HCT116 (cell line): ENCODE measurements around the gene UBE2E3. TPM values are rescaled to one million over a fixed set of nuclear protein-coding genes. Genes with fewer than 3 reads are reported as not detected.
A peak's percentile ranks its signal among the peaks of the same experiment; 100 is the strongest.

Experiments
- ATAC-seq: fragments of 200-7000 bp; cut with Tn5 transposase; 2 replicates; pipeline ENCODE4 v1.9.1; 2020; ENCODE audit warnings: mild to moderate bottlenecking, moderate library complexity
- BruUV-seq: library from RNA; stranded (reverse); fragments of 400-500 nt; replicated peaks from 2 replicates; lab custom pipeline; 2021; lab: Mats Ljungman, UMichigan
- CTCF ChIA-PET: fragments of 300-600 bp; sonication (Branson Sonifier 250); formaldehyde crosslinking; loops from one replicate; lab custom pipeline; 2021; ENCODE audit warnings: antibody characterized with exemption; lab: Charles Lee
- POLR2A ChIA-PET: fragments of 300-600, 350-600 bp; sonication (Branson Sonifier 250); formaldehyde crosslinking; loops from one replicate; lab custom pipeline; 2021; ENCODE audit warnings: antibody characterized with exemption; lab: Charles Lee
- RAD21 ChIA-PET, 2 experiments: fragments of 300-600 bp; sonication (Branson Sonifier 250); formaldehyde crosslinking; loops; one replicate each; lab custom pipeline; 2023; ENCODE audit warnings: low total read pairs in 2 of 2; ENCODE audit not compliant: uncharacterized antibody in 2 of 2, unreplicated experiment in 2 of 2, low non-redundant PET in 1 of 2; lab: Charles Lee
- DNase-seq: peaks from one replicate; pipeline ENCODE4 v3.0.0-alpha.2; 2010; ENCODE audit warnings: low read depth, low spot score
- H2AFZ ChIP-seq: fragments of 200-600 bp; shearing (Covaris generic), sonication (generic); 2 replicates; pipeline ENCODE4 v1.6.1; 2017; ENCODE audit warnings: low read depth, mixed run types, mixed read lengths, antibody characterized with exemption, low read length; ENCODE audit not compliant: poor library complexity, severe bottlenecking
- H3K27ac ChIP-seq: 2 replicates; pipeline ENCODE4 v1.5.1; 2012; ENCODE audit warnings: low read depth, low read length
- H3K27me3 ChIP-seq: fragments of 200-600 bp; sonication (generic); 2 replicates; pipeline ENCODE4 v1.6.1; 2016; ENCODE audit warnings: mixed run types, low read length, mixed read lengths; ENCODE audit not compliant: insufficient read depth
- H3K36me3 ChIP-seq, 2 experiments: fragments of 200-500 bp in 1 of 2; fragments of 200-600 bp in 1 of 2; sonication (Bioruptor generic) in 1 of 2; sonication (generic) in 1 of 2; 2 replicates each; pipeline versions ENCODE4 v1.5.1 to v1.6.1; 2014 to 2016; ENCODE audit warnings: low read length in 2 of 2, inconsistent platforms in 1 of 2, mixed read lengths in 1 of 2, mixed run types in 1 of 2; ENCODE audit not compliant: insufficient read depth in 2 of 2, control insufficient read depth in 1 of 2
- H3K4me1 ChIP-seq, 2 experiments: fragments of 200-600 bp in 1 of 2; sonication (generic) in 1 of 2; 2 replicates each; pipeline versions ENCODE4 v1.5.1 to v1.6.1; 2012 to 2017; ENCODE audit warnings: low read length in 2 of 2, inconsistent platforms in 1 of 2, mild to moderate bottlenecking in 1 of 2, mixed read lengths in 1 of 2, mixed run types in 1 of 2, moderate library complexity in 1 of 2; ENCODE audit not compliant: insufficient read depth in 2 of 2, control insufficient read depth in 1 of 2
- H3K4me2 ChIP-seq: fragments of 200-600 bp; sonication (generic); 2 replicates; pipeline ENCODE4 v1.6.1; 2017; ENCODE audit warnings: mixed run types, low read length, mixed read lengths
- H3K4me3 ChIP-seq, 2 experiments: fragments of 200-600 bp in 1 of 2; sonication (generic) in 1 of 2; replicated peaks in 1 of 2; 2 replicates each; pipeline ENCODE4 v1.5.1; 2011 to 2016; ENCODE audit warnings: low read length in 2 of 2, control low read depth in 1 of 2, low read depth in 1 of 2, mild to moderate bottlenecking in 1 of 2, mixed read lengths in 1 of 2, mixed run types in 1 of 2
- H3K79me2 ChIP-seq: fragments of 200-600 bp; sonication (generic); 2 replicates; pipeline ENCODE4 v1.6.1; 2017; ENCODE audit warnings: mild to moderate bottlenecking, mixed run types, low read length, moderate library complexity, mixed read lengths; ENCODE audit not compliant: insufficient read depth
- H3K9ac ChIP-seq: fragments of 200-600 bp; sonication (generic); 2 replicates; pipeline ENCODE4 v1.6.1; 2016; ENCODE audit warnings: low read length, mixed read lengths
- H3K9me2 ChIP-seq: fragments of 200-600 bp; sonication (generic), shearing (Covaris generic); 2 replicates; pipeline ENCODE4 v1.6.1; 2017; ENCODE audit warnings: mixed run types, mild to moderate bottlenecking, moderate library complexity; ENCODE audit not compliant: insufficient read depth
- H3K9me3 ChIP-seq, 2 experiments: fragments of 200-500 bp in 1 of 2; fragments of 200-600 bp in 1 of 2; sonication (Bioruptor generic) in 1 of 2; sonication (generic) in 1 of 2; 2 replicates each; pipeline ENCODE4 v1.6.1; 2014 to 2017; ENCODE audit warnings: low read length in 2 of 2, mixed read lengths in 2 of 2, inconsistent platforms in 1 of 2, low read depth in 1 of 2, mild to moderate bottlenecking in 1 of 2, mixed run types in 1 of 2, moderate library complexity in 1 of 2; ENCODE audit not compliant: control insufficient read depth in 1 of 2, insufficient read depth in 1 of 2
- H4K20me1 ChIP-seq: fragments of 200-600 bp; sonication (generic), shearing (Covaris generic); 2 replicates; pipeline ENCODE4 v1.6.1; 2017; ENCODE audit warnings: mixed run types, mild to moderate bottlenecking, moderate library complexity; ENCODE audit not compliant: insufficient read depth
- CBX3 ChIP-seq: IDR thresholded peaks from 2 replicates; pipeline ENCODE4 v1.6.1; 2012; ENCODE audit warnings: low read depth
- CEBPB ChIP-seq: IDR thresholded peaks from 2 replicates; pipeline ENCODE4 v1.6.1; 2012; ENCODE audit warnings: low read depth
- EGR1 ChIP-seq: IDR thresholded peaks from 2 replicates; pipeline ENCODE4 v1.6.1; 2012; ENCODE audit warnings: low read depth
- ELF1 ChIP-seq: IDR thresholded peaks from 2 replicates; pipeline ENCODE4 v1.6.1; 2012; ENCODE audit warnings: low read depth, borderline replicate concordance
- EZH2 ChIP-seq: fragments of 200-600 bp; sonication (generic); IDR thresholded peaks from 2 replicates; pipeline ENCODE4 v1.6.1; 2017; ENCODE audit warnings: antibody characterized with exemption, mixed run types
- EZH2phosphoT487 ChIP-seq: fragments of 200-600 bp; IDR thresholded peaks from 2 replicates; pipeline ENCODE4 v1.6.1; 2018; ENCODE audit warnings: antibody characterized with exemption, borderline replicate concordance
- FOSL1 ChIP-seq: IDR thresholded peaks from 2 replicates; pipeline ENCODE4 v1.6.1; 2012; ENCODE audit warnings: low read depth
- JUND ChIP-seq: IDR thresholded peaks from 2 replicates; pipeline ENCODE4 v1.6.1; 2012
- POLR2A ChIP-seq: IDR thresholded peaks from 2 replicates; pipeline ENCODE4 v1.7.0; 2011; ENCODE audit warnings: borderline replicate concordance; ENCODE audit not compliant: insufficient read depth, insufficient read length; ENCODE audit errors: extremely low read depth
- POLR2AphosphoS5 ChIP-seq: IDR thresholded peaks from 2 replicates; pipeline ENCODE4 v1.6.1; 2011; ENCODE audit warnings: mild to moderate bottlenecking, low read depth, low read length, moderate library complexity
- SIN3A ChIP-seq: IDR thresholded peaks from 2 replicates; pipeline ENCODE4 v1.6.1; 2012; ENCODE audit warnings: low read depth
- SP1 ChIP-seq: IDR thresholded peaks from 2 replicates; pipeline ENCODE4 v1.6.1; 2012; ENCODE audit warnings: low read depth
- SRF ChIP-seq: IDR thresholded peaks from 2 replicates; pipeline ENCODE4 v1.6.1; 2012; ENCODE audit warnings: low read depth
- TCF7L2 ChIP-seq: IDR thresholded peaks from 2 replicates; pipeline ENCODE4 v1.7.0; 2011; ENCODE audit warnings: borderline replicate concordance, inconsistent platforms; ENCODE audit not compliant: insufficient read depth, insufficient read length; ENCODE audit errors: extremely low read depth
- ZFX ChIP-seq: fragments of 450-650 bp; IDR thresholded peaks from 2 replicates; pipeline ENCODE4 v1.6.1; 2017
- ZNF274 ChIP-seq: fragments of 200-500 bp; sonication (Bioruptor generic); IDR thresholded peaks from 2 replicates; pipeline ENCODE4 v1.6.1; 2014; ENCODE audit warnings: mild to moderate bottlenecking, low read depth, low read length, inconsistent platforms
- intact Hi-C: fragments of 100-400 bp; cut with micrococcal nuclease; formaldehyde crosslinking; loops from 2 replicates; pipeline ENCODE4 v1.10.0; 2022
- total RNA-seq: library from RNA; stranded (reverse); gene quantifications from one replicate; pipeline ENCODE4 v1.2.1, GENCODE V29; 2021; ENCODE audit not compliant: unreplicated experiment
- TF ChIP-seq, protein P1 (sequence below): IDR thresholded peaks from 2 replicates; pipeline ENCODE4 v1.6.1; 2012
- TF ChIP-seq, protein P2 (sequence below): IDR thresholded peaks from 2 replicates; pipeline ENCODE4 v1.6.1; 2012
- TF ChIP-seq, protein P3 (sequence below), 3 experiments: fragments of 200-600 bp in 1 of 3; sonication (generic) in 1 of 3; IDR thresholded peaks in 2 of 3; conservative IDR thresholded peaks in 1 of 3; 2 replicates each; pipeline ENCODE4 v1.5.1; 2012 to 2017; ENCODE audit warnings: low read depth in 2 of 3, low read length in 2 of 3, antibody characterized with exemption in 1 of 3, borderline replicate concordance in 1 of 3, control low read depth in 1 of 3, mild to moderate bottlenecking in 1 of 3, mixed read lengths in 1 of 3, mixed run types in 1 of 3, moderate library complexity in 1 of 3; ENCODE audit not compliant: insufficient read depth in 1 of 3
- TF ChIP-seq, protein P4 (sequence below): IDR thresholded peaks from 2 replicates; pipeline ENCODE4 v1.6.1; 2011; ENCODE audit warnings: mild to moderate bottlenecking, low read length, moderate library complexity; ENCODE audit not compliant: insufficient replicate concordance; ENCODE audit errors: extremely low read depth

The UBE2E3 gene
- total RNA-seq, 1 experiment from 2014 or later = 64.2 TPM

GRCh38 chr2:181106789-181107627, 126.6 kb downstream of the UBE2E3 start:
- Histone ChIP-seq H3K9me3 (no peaks in the 10 kb centered on the region), H3K36me3 (no peaks in the 10 kb centered on the region), H3K4me3 (peak overlapping the region in 1 of 2 experiments; percentile 30; a peak in 2 of 4 replicates), H3K4me1 (peaks cover 28 to 47% of the 10 kb centered on the region in 2 experiments), H4K20me1 (no peaks in the 10 kb centered on the region), H3K4me2 (peak overlapping the region; percentile 77), H3K9ac (peak overlapping the region; percentile 34), H2AFZ (peak overlapping the region; percentile 29), H3K27ac (peak overlapping the region; percentile 63), H3K9me2 (no peaks in the 10 kb centered on the region)
- ChIA-PET POLR2A (no interaction called here), RAD21 (no interaction called here), CTCF (interaction anchor here (1.9 to 4.3 kb wide), 2 partner anchors 608 to 609 kb away, joined by 6 to 35 read pairs; no protein-coding TSS in a partner anchor)
- ATAC-seq (peak; percentile 85), DNase-seq (peak; percentile 73)
- intact Hi-C loops = loop anchor here (10.0 kb wide), 1 partner anchor 968 kb away; no protein-coding TSS in a partner anchor
- no TSS peak for BruUV-seq
- peak; percentile 55 for TF ChIP-seq TCF7L2
- TF ChIP-seq, protein P1, sequence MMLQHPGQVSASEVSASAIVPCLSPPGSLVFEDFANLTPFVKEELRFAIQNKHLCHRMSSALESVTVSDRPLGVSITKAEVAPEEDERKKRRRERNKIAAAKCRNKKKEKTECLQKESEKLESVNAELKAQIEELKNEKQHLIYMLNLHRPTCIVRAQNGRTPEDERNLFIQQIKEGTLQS = 0 out of 2 replicates have a peak, but pooled peaks have one; percentile 36
- peak; percentile 96 for TF ChIP-seq FOSL1
- TF ChIP-seq, protein P2, sequence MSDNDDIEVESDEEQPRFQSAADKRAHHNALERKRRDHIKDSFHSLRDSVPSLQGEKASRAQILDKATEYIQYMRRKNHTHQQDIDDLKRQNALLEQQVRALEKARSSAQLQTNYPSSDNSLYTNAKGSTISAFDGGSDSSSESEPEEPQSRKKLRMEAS = peak; percentile 41; the same call in 1 of the 2 replicates
- no peak for TF ChIP-seq EGR1
- TF ChIP-seq ELF1 = no peak
- peak; percentile 96 for TF ChIP-seq SP1
- TF ChIP-seq CBX3 = peak; percentile 95
- peak; percentile 97 for TF ChIP-seq JUND
- TF ChIP-seq EZH2 = no peak
- peak; percentile 49; the same call in 1 of the 2 replicates for TF ChIP-seq POLR2AphosphoS5
- peak; percentile 63; the same call in 1 of the 2 replicates for TF ChIP-seq SRF
- TF ChIP-seq CEBPB = peak; percentile 85
- TF ChIP-seq, protein P3, sequence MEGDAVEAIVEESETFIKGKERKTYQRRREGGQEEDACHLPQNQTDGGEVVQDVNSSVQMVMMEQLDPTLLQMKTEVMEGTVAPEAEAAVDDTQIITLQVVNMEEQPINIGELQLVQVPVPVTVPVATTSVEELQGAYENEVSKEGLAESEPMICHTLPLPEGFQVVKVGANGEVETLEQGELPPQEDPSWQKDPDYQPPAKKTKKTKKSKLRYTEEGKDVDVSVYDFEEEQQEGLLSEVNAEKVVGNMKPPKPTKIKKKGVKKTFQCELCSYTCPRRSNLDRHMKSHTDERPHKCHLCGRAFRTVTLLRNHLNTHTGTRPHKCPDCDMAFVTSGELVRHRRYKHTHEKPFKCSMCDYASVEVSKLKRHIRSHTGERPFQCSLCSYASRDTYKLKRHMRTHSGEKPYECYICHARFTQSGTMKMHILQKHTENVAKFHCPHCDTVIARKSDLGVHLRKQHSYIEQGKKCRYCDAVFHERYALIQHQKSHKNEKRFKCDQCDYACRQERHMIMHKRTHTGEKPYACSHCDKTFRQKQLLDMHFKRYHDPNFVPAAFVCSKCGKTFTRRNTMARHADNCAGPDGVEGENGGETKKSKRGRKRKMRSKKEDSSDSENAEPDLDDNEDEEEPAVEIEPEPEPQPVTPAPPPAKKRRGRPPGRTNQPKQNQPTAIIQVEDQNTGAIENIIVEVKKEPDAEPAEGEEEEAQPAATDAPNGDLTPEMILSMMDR (IDR thresholded peaks at IDR 0.05 in 2 of 3, conservative IDR thresholded peaks at IDR 0.05 in 1 of 3; ENCODE audit: borderline replicate concordance in 1 of 3, insufficient read depth in 1 of 3, low read depth in 2 of 3, low read length in 2 of 3) = no peak
- no peak for TF ChIP-seq POLR2A
- TF ChIP-seq ZFX = peak; percentile 19; the same call in 1 of the 2 replicates
- TF ChIP-seq SIN3A = peak; percentile 74; the same call in 1 of the 2 replicates
- TF ChIP-seq, protein P4, sequence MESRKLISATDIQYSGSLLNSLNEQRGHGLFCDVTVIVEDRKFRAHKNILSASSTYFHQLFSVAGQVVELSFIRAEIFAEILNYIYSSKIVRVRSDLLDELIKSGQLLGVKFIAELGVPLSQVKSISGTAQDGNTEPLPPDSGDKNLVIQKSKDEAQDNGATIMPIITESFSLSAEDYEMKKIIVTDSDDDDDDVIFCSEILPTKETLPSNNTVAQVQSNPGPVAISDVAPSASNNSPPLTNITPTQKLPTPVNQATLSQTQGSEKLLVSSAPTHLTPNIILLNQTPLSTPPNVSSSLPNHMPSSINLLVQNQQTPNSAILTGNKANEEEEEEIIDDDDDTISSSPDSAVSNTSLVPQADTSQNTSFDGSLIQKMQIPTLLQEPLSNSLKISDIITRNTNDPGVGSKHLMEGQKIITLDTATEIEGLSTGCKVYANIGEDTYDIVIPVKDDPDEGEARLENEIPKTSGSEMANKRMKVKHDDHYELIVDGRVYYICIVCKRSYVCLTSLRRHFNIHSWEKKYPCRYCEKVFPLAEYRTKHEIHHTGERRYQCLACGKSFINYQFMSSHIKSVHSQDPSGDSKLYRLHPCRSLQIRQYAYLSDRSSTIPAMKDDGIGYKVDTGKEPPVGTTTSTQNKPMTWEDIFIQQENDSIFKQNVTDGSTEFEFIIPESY = no peak
- TF ChIP-seq ZNF274 = no peak
- TF ChIP-seq EZH2phosphoT487 = no peak
- TF ChIP-seq, all 23 proteins: peak for 12
- Histone ChIP-seq H3K79me2 (no peaks in the 10 kb centered on the region), H3K27me3 (no peaks in the 10 kb centered on the region)
